ENCODE results near the gene ZNF613.
"Not testable (repeated sequence)": the region's sequence is repeated elsewhere in the genome, so short reads cannot be mapped to it uniquely, and the experiment has no call there.

Gene ZNF613

GRCh38 chr19:51901860-51902259 is 25.4 kb upstream of the ZNF613 start:
- DNase-seq (ENCODE audit: low read depth), result no peak
- peak; percentile 12 for TF ChIP-seq CTCF (conservative IDR thresholded peaks at IDR 0.05; ENCODE audit: low read depth, low read length)
- H3K4me3 ChIP-seq (ENCODE audit: low read length), result no peak overlapping the region

GRCh38 chr19:51903192-51903591 is 24.1 kb upstream of the ZNF613 start:
- TF ChIP-seq CTCF (conservative IDR thresholded peaks at IDR 0.05; ENCODE audit: low read depth, low read length), result no peak
- no peak overlapping the region for H3K4me3 ChIP-seq (ENCODE audit: low read length)
- no peak for DNase-seq (ENCODE audit: low read depth)

- DNase-seq (ENCODE audit: low read depth), result peak; percentile 40
- peak within 1 kb of the TSS; percentile 98 for H3K4me3 ChIP-seq (ENCODE audit: low read length)
- peak; percentile 2 for TF ChIP-seq CTCF (conservative IDR thresholded peaks at IDR 0.05; ENCODE audit: low read depth, low read length)
These were observed 22.7 kb upstream of the ZNF613 start, which contains the start of gene ZNF649 for GRCh38 chr19:51904331-51905165. Gene ZNF649, minus strand, starts transcription at chr19:51905017. Its CDS starts 4,910 bp downstream, at chr19:51900107.

- TF ChIP-seq CTCF (conservative IDR thresholded peaks at IDR 0.05; ENCODE audit: low read depth, low read length), result no peak
- H3K4me3 ChIP-seq (ENCODE audit: low read length), result peak overlapping the region; percentile 98
- no peak for DNase-seq (ENCODE audit: low read depth)
These were observed 22.1 kb upstream of the ZNF613 start for GRCh38 chr19:51905206-51905605.

- DNase-seq (ENCODE audit: low read depth); H3K4me3 ChIP-seq (ENCODE audit: low read length): not testable (repeated sequence)
These were observed 21.6 kb upstream of the ZNF613 start for GRCh38 chr19:51905639-51906038.

- DNase-seq (ENCODE audit: low read depth), result not testable (repeated sequence)
These were observed 21.2 kb upstream of the ZNF613 start for GRCh38 chr19:51906108-51906507.

GRCh38 chr19:51907981-51908380 is 19.3 kb upstream of the ZNF613 start:
- not testable (repeated sequence) for H3K4me3 ChIP-seq (ENCODE audit: low read length); DNase-seq (ENCODE audit: low read depth)

More at GRCh38 chr19:51906108-51906507, 21.2 kb upstream of the ZNF613 start:
- H3K4me3 ChIP-seq (ENCODE audit: low read length), result not testable (repeated sequence)

- TF ChIP-seq CTCF (conservative IDR thresholded peaks at IDR 0.05; ENCODE audit: low read depth, low read length), result no peak
- H3K4me3 ChIP-seq (ENCODE audit: low read length), result no peak overlapping the region
- DNase-seq (ENCODE audit: low read depth), result no peak
These were observed 11.9 kb upstream of the ZNF613 start for GRCh38 chr19:51915324-51915867.
